Neural cell (in vitro differentiated cells): ENCODE results near the gene HBE1. TPM values are rescaled to one million over a fixed set of nuclear protein-coding genes. Genes with fewer than 3 reads are reported as not detected.

Experiments used
- H2AFZ ChIP-seq: fragments of 200-600, 300-800 bp; sonication (generic), shearing (Covaris generic); 2 replicates; pipeline ENCODE4 v1.6.0; 2014; ENCODE audit warnings: low read depth, mild to moderate bottlenecking, antibody characterized with exemption, low read length, moderate library complexity
- H3F3A ChIP-seq: fragments of 200-600 bp; shearing (Covaris generic); 2 replicates; pipeline ENCODE4 v1.6.1; 2016; ENCODE audit warnings: mild to moderate bottlenecking, moderate library complexity, mixed read lengths, antibody characterized with exemption, low read length; ENCODE audit not compliant: insufficient read depth, poor library complexity, severe bottlenecking
- H3K27ac ChIP-seq: fragments of 200-600, 300-800 bp; sonication (generic), shearing (Covaris generic); 2 replicates; pipeline ENCODE4 v1.5.1; 2014; ENCODE audit warnings: mild to moderate bottlenecking, low read length, moderate library complexity
- H3K27me3 ChIP-seq: fragments of 300-800, 200-600 bp; sonication (generic), shearing (Covaris generic); 2 replicates; pipeline ENCODE4 v1.6.0; 2014; ENCODE audit warnings: mild to moderate bottlenecking, low read depth, low read length, moderate library complexity; ENCODE audit not compliant: insufficient read depth
- H3K36me3 ChIP-seq: fragments of 300-800, 200-600 bp; sonication (generic), shearing (Covaris generic); 2 replicates; pipeline ENCODE4 v1.5.1; 2014; ENCODE audit warnings: mild to moderate bottlenecking, antibody characterized with exemption, low read length, moderate library complexity; ENCODE audit not compliant: insufficient read depth
- H3K4me2 ChIP-seq: fragments of 300-800, 200-600 bp; sonication (generic), shearing (Covaris generic); 2 replicates; pipeline ENCODE4 v1.6.0; 2014; ENCODE audit warnings: mild to moderate bottlenecking, low read length
- H3K4me3 ChIP-seq: fragments of 300-800, 200-600 bp; sonication (generic), shearing (Covaris generic); 2 replicates; pipeline ENCODE4 v1.5.1; 2014; ENCODE audit warnings: mild to moderate bottlenecking, low read length, moderate library complexity
- H3K79me2 ChIP-seq: fragments of 200-600 bp; shearing (Covaris generic); replicated peaks from 2 replicates; pipeline ENCODE4 v1.6.0; 2014; ENCODE audit warnings: mild to moderate bottlenecking, low read length, moderate library complexity; ENCODE audit not compliant: insufficient read depth
- H3K9ac ChIP-seq: fragments of 300-800, 200-600 bp; sonication (generic), shearing (Covaris generic); 2 replicates; pipeline ENCODE4 v1.6.1; 2016; ENCODE audit warnings: mild to moderate bottlenecking, low read length, mixed read lengths
- H3K9me2 ChIP-seq: fragments of 200-600 bp; shearing (Covaris generic); 2 replicates; pipeline ENCODE4 v1.6.1; 2016; ENCODE audit warnings: mild to moderate bottlenecking, low read length, mixed read lengths; ENCODE audit not compliant: insufficient read depth
- H3K9me3 ChIP-seq: fragments of 200-600, 300-800 bp; sonication (generic), shearing (Covaris generic); 2 replicates; pipeline ENCODE4 v1.6.1; 2016; ENCODE audit warnings: mild to moderate bottlenecking, mixed run types, low read length, moderate library complexity, mixed read lengths
- H4K20me1 ChIP-seq: fragments of 200-600 bp; shearing (Covaris generic); 2 replicates; pipeline ENCODE4 v1.6.1; 2016; ENCODE audit warnings: mild to moderate bottlenecking, mixed run types; ENCODE audit not compliant: insufficient read depth
- CTCF ChIP-seq: fragments of 450-650 bp; IDR thresholded peaks from 2 replicates; pipeline ENCODE4 v1.5.1; 2014; ENCODE audit warnings: antibody characterized with exemption, mild to moderate bottlenecking, moderate library complexity; ENCODE audit not compliant: poor library complexity, severe bottlenecking
- EP300 ChIP-seq: fragments of 450-650 bp; conservative IDR thresholded peaks from 2 replicates; pipeline ENCODE4 v1.6.1; 2014; ENCODE audit warnings: antibody characterized with exemption, mild to moderate bottlenecking, moderate library complexity; ENCODE audit not compliant: poor library complexity, severe bottlenecking
- EZH2 ChIP-seq: fragments of 200-600, 300-800 bp; shearing (Covaris generic), sonication (generic); IDR thresholded peaks from 2 replicates; pipeline ENCODE4 v1.6.1; 2014; ENCODE audit warnings: antibody characterized with exemption, low read length, borderline replicate concordance, mild to moderate bottlenecking; ENCODE audit not compliant: insufficient read depth, poor library complexity, severe bottlenecking
- MXI1 ChIP-seq: fragments of 450-650 bp; conservative IDR thresholded peaks from 2 replicates; pipeline ENCODE4 v1.6.1; 2014; ENCODE audit warnings: antibody characterized with exemption, mild to moderate bottlenecking; ENCODE audit not compliant: poor library complexity, severe bottlenecking
- POLR2AphosphoS5 ChIP-seq: IDR thresholded peaks from 2 replicates; pipeline ENCODE4 v1.6.1; 2012
- RAD21 ChIP-seq: fragments of 450-650 bp; conservative IDR thresholded peaks from 2 replicates; pipeline ENCODE4 v1.6.1; 2014; ENCODE audit warnings: antibody characterized with exemption, mild to moderate bottlenecking, moderate library complexity
- SMC3 ChIP-seq: fragments of 450-650 bp; conservative IDR thresholded peaks from 2 replicates; pipeline ENCODE4 v1.6.1; 2014; ENCODE audit warnings: antibody characterized with exemption, mild to moderate bottlenecking, moderate library complexity; ENCODE audit not compliant: poor library complexity
- polyA plus RNA-seq: library from polyadenylated mRNA; depleted of rRNA; stranded (reverse); fragments of >200 nt; gene quantifications from 2 replicates; pipeline ENCODE4 v1.2.3, GENCODE V29; 2014
- TF ChIP-seq, protein P1 (sequence below): IDR thresholded peaks from 2 replicates; pipeline ENCODE4 v1.6.1; 2012; ENCODE audit warnings: borderline replicate concordance

Gene HBE1
- polyA plus RNA-seq, 1 donor from 2014 or later = not detected

- Histone ChIP-seq H3K79me2 (no peaks in the 10 kb centered on the region), H2AFZ (no peak overlapping the region), H3K4me2 (no peak overlapping the region), H3K36me3 (no peaks in the 10 kb centered on the region), H3K9me2 (no peaks in the 10 kb centered on the region), H3F3A (no peaks in the 10 kb centered on the region), H3K9ac (no peak overlapping the region), H3K27me3 (no peaks in the 10 kb centered on the region), H3K27ac (no peak overlapping the region), H3K9me3 (no peaks in the 10 kb centered on the region), H3K4me3 (no peak overlapping the region), H4K20me1 (no peaks in the 10 kb centered on the region)
- TF ChIP-seq, protein P1, sequence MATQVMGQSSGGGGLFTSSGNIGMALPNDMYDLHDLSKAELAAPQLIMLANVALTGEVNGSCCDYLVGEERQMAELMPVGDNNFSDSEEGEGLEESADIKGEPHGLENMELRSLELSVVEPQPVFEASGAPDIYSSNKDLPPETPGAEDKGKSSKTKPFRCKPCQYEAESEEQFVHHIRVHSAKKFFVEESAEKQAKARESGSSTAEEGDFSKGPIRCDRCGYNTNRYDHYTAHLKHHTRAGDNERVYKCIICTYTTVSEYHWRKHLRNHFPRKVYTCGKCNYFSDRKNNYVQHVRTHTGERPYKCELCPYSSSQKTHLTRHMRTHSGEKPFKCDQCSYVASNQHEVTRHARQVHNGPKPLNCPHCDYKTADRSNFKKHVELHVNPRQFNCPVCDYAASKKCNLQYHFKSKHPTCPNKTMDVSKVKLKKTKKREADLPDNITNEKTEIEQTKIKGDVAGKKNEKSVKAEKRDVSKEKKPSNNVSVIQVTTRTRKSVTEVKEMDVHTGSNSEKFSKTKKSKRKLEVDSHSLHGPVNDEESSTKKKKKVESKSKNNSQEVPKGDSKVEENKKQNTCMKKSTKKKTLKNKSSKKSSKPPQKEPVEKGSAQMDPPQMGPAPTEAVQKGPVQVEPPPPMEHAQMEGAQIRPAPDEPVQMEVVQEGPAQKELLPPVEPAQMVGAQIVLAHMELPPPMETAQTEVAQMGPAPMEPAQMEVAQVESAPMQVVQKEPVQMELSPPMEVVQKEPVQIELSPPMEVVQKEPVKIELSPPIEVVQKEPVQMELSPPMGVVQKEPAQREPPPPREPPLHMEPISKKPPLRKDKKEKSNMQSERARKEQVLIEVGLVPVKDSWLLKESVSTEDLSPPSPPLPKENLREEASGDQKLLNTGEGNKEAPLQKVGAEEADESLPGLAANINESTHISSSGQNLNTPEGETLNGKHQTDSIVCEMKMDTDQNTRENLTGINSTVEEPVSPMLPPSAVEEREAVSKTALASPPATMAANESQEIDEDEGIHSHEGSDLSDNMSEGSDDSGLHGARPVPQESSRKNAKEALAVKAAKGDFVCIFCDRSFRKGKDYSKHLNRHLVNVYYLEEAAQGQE = no peak
- TF ChIP-seq SMC3 = no peak
These were observed 2.6 kb downstream of the HBE1 start for GRCh38 chr11:5267033-5267563.

- Histone ChIP-seq H3K27ac (no peak overlapping the region), H4K20me1 (no peaks in the 10 kb centered on the region), H3K27me3 (no peaks in the 10 kb centered on the region), H3K9ac (no peak overlapping the region), H2AFZ (no peak overlapping the region), H3K9me2 (no peaks in the 10 kb centered on the region), H3K4me2 (no peak overlapping the region), H3K36me3 (no peaks in the 10 kb centered on the region), H3K9me3 (no peaks in the 10 kb centered on the region), H3F3A (no peaks in the 10 kb centered on the region), H3K79me2 (no peaks in the 10 kb centered on the region), H3K4me3 (no peak overlapping the region)
- no peak for TF ChIP-seq CTCF
- no peak for TF ChIP-seq EP300
- TF ChIP-seq POLR2AphosphoS5 = no peak
These were observed 3.1 kb downstream of the HBE1 start for GRCh38 chr11:5266609-5267008.

- H3K79me2 ChIP-seq = no peaks in the 10 kb centered on the region
- no peak overlapping the region for H3K9ac ChIP-seq
- no peak overlapping the region for H3K4me3 ChIP-seq
- H3K36me3 ChIP-seq = no peaks in the 10 kb centered on the region
- H2AFZ ChIP-seq = no peak overlapping the region
- no peaks in the 10 kb centered on the region for H3K27me3 ChIP-seq
- H4K20me1 ChIP-seq = no peaks in the 10 kb centered on the region
- TF ChIP-seq MXI1 (no peak), RAD21 (no peak), POLR2AphosphoS5 (no peak), EZH2 (no peak)
- no peaks in the 10 kb centered on the region for H3K9me2 ChIP-seq
- no peaks in the 10 kb centered on the region for H3F3A ChIP-seq
- H3K27ac ChIP-seq = no peak overlapping the region
- H3K4me2 ChIP-seq = no peak overlapping the region
- no peaks in the 10 kb centered on the region for H3K9me3 ChIP-seq
These were observed 3.9 kb downstream of the HBE1 start for GRCh38 chr11:5265832-5266231.
